K562 (cell line): ENCODE measurements around the gene EIF2S3. TPM values are rescaled to one million over a fixed set of nuclear protein-coding genes. Genes with fewer than 3 reads are reported as not detected.

Experiments used
- AFF4 ChIP-seq: sonication (generic); formaldehyde crosslinking; IDR thresholded peaks from 2 replicates; pipeline ENCODE4 v1.8.0; 2023; ENCODE audit warnings: mild to moderate bottlenecking, missing genetic modification reagents
- ARID3B ChIP-seq: fragments of 250-450 bp; sonication (Bioruptor Pico); IDR thresholded peaks from 2 replicates; pipeline ENCODE4 v1.4.0; 2020; ENCODE audit warnings: borderline replicate concordance
- CREB3L1 ChIP-seq: fragments of 450-650 bp; IDR thresholded peaks from 2 replicates; pipeline ENCODE4 v1.6.1; 2014; ENCODE audit warnings: low read depth, mild to moderate bottlenecking, moderate library complexity, borderline replicate concordance
- KDM5B ChIP-seq: fragments of 200-600 bp; sonication (generic); IDR thresholded peaks from 2 replicates; pipeline ENCODE4 v1.6.1; 2012; ENCODE audit warnings: low read depth, mild to moderate bottlenecking, moderate library complexity, low read length, control low read depth, inconsistent platforms; ENCODE audit not compliant: insufficient replicate concordance
- MCM2 ChIP-seq: fragments of 450-650 bp; IDR thresholded peaks from 2 replicates; pipeline ENCODE4 v1.6.1; 2017; ENCODE audit warnings: low read depth, mild to moderate bottlenecking
- MECOM ChIP-seq: fragments of 250-450 bp; sonication (Bioruptor Pico); IDR thresholded peaks from 2 replicates; pipeline ENCODE4 v1.8.0; 2022; ENCODE audit warnings: inconsistent platforms
- MLX ChIP-seq, 2 experiments: fragments of 450-650 bp in 1 of 2; sonication (generic) in 1 of 2; formaldehyde crosslinking; conservative IDR thresholded peaks; 2 replicates each; pipeline versions ENCODE4 v1.4.0 to v1.8.1; 2020 to 2022; ENCODE audit warnings: mild to moderate bottlenecking in 1 of 2, missing genetic modification reagents in 1 of 2
- MYC ChIP-seq, 2 experiments: fragments of 250-450 bp in 1 of 2; sonication (Bioruptor Pico) in 1 of 2; IDR thresholded peaks; 2 replicates each; pipeline versions ENCODE4 v1.5.1 to v1.6.1; 2012 to 2021; ENCODE audit warnings: low read depth in 2 of 2, borderline replicate concordance in 1 of 2, improper control_type of control experiment in 1 of 2, low read length in 1 of 2, mild to moderate bottlenecking in 1 of 2, moderate library complexity in 1 of 2
- PKNOX1 ChIP-seq: fragments of 450-650 bp; IDR thresholded peaks from 2 replicates; pipeline ENCODE4 v1.6.1; 2016
- SMAD4 ChIP-seq: fragments of 250-450 bp; sonication (Bioruptor Pico); conservative IDR thresholded peaks from 2 replicates; pipeline ENCODE4 v1.8.0; 2021; ENCODE audit warnings: inconsistent platforms, mild to moderate bottlenecking, moderate library complexity
- THRA ChIP-seq: fragments of 450-650 bp; IDR thresholded peaks from 2 replicates; pipeline ENCODE4 v1.6.1; 2017; ENCODE audit warnings: mild to moderate bottlenecking, moderate library complexity
- TOE1 ChIP-seq, 2 experiments: fragments of 450-650 bp in 1 of 2; sonication (generic) in 1 of 2; formaldehyde crosslinking in 1 of 2; IDR thresholded peaks; 2 replicates each; pipeline versions ENCODE4 v1.7.1 to v1.8.0; 2016 to 2022; ENCODE audit warnings: borderline replicate concordance in 2 of 2, mild to moderate bottlenecking in 2 of 2, antibody characterized with exemption in 1 of 2, inconsistent platforms in 1 of 2, low read depth in 1 of 2, missing genetic modification reagents in 1 of 2, moderate library complexity in 1 of 2
- ZC3H4 ChIP-seq: sonication (generic); formaldehyde crosslinking; IDR thresholded peaks from 2 replicates; pipeline ENCODE4 v1.9.0; 2021; ENCODE audit warnings: missing genetic modification reagents, borderline replicate concordance
- ZNF23 ChIP-seq: fragments of 250-450 bp; sonication (Bioruptor Pico); IDR thresholded peaks from 2 replicates; pipeline ENCODE4 v1.4.0; 2020; ENCODE audit warnings: mild to moderate bottlenecking
- ZNF584 ChIP-seq: fragments of 200-800 bp; sonication (Bioruptor generic); IDR thresholded peaks from 2 replicates; pipeline ENCODE4 v1.6.1; 2016; ENCODE audit warnings: low read depth, mild to moderate bottlenecking, missing genetic modification characterization, missing compliant biosample characterization
- polyA plus RNA-seq, 8 experiments: library from polyadenylated mRNA; depleted of rRNA in 4 of 8; stranded (reverse) in 5 of 8; unstranded in 3 of 8; fragments of >200 nt; fragmentation: Nextera tagmentation in 2 of 8; fragmentation: Illumina TruSeq in 1 of 8; extraction: Ambion mirVana in 2 of 8; extraction: Trizol in 1 of 8; gene quantifications; 2 replicates each; pipeline versions ENCODE4 v1.2.1 to v1.2.3, GENCODE V29; 2011 to 2014; ENCODE audit warnings: inconsistent platforms in 1 of 8, missing spikeins in 1 of 8
- total RNA-seq, 7 experiments: library from RNA; depleted of rRNA in 6 of 7; stranded (reverse); fragments of >200 nt in 6 of 7; fragmentation: Illumina TruSeq in 2 of 7; extraction: Trizol in 2 of 7; gene quantifications; 2 replicates each; pipeline versions ENCODE4 v1.2.1 to v1.2.3, GENCODE V29; 2011 to 2021; ENCODE audit warnings: low replicate concordance in 1 of 7

EIF2S3 gene
- total and polyA plus RNA-seq, 9 of the 15 experiments (the other 6 are each of a cell fraction or from before 2014, with no cell fraction given): 148 to 439 (median 275) TPM

- TF ChIP-seq KDM5B: no peak
- TF ChIP-seq ZNF23 (CRISPR knock-in tag): no peak
- TF ChIP-seq MLX (CRISPR knock-in tag; conservative IDR thresholded peaks at IDR 0.05): no peak
- peak; percentile 81 for TF ChIP-seq PKNOX1
- 0 out of 2 replicates have a peak, but pooled peaks have one; percentile 30 for TF ChIP-seq SMAD4 (CRISPR knock-in tag)
- TF ChIP-seq MECOM (CRISPR knock-in tag): no peak
- TF ChIP-seq ARID3B (CRISPR knock-in tag): no peak
- no peak for TF ChIP-seq ZNF584 (CRISPR knock-in tag)
- no peak for TF ChIP-seq MCM2
- TF ChIP-seq ZC3H4 (CRISPR knock-in tag): no peak
- no peak for TF ChIP-seq CREB3L1
- TF ChIP-seq AFF4 (CRISPR knock-in tag): no peak
- peak; percentile 56; the same call in 1 of the 2 replicates for TF ChIP-seq MYC (IDR thresholded peaks at IDR 0.05; ENCODE audit: low read depth, low read length)
- no peak for TF ChIP-seq MYC (CRISPR knock-in tag; IDR thresholded peaks at IDR 0.05; ENCODE audit: borderline replicate concordance, low read depth)
- TF ChIP-seq TOE1 (IDR thresholded peaks at IDR 0.05; ENCODE audit: borderline replicate concordance): no peak
- no peak for TF ChIP-seq TOE1 (CRISPR knock-in tag; IDR thresholded peaks at IDR 0.05; ENCODE audit: borderline replicate concordance, low read depth)
- no peak for TF ChIP-seq THRA
Observed at GRCh38 chrX:24081661-24082154, 27.0 kb downstream of the EIF2S3 start (continued).
